HL-60/S4 treated with retinoic acid at 250 ng/mL for 4 days and 3 days (cell line): ENCODE data around the gene POLN.
"Not testable (repeated sequence)": the region's sequence is repeated elsewhere in the genome, so short reads cannot be mapped to it uniquely, and the experiment has no call there.

Experiments used
- in situ Hi-C: fragments of 300-500 bp; cut with MboI; formaldehyde crosslinking; loops from 2 replicates; pipeline ENCODE4 v1.7.0; 2022; ENCODE audit warnings: low sequenced_read_pairs

POLN gene

DNA sequence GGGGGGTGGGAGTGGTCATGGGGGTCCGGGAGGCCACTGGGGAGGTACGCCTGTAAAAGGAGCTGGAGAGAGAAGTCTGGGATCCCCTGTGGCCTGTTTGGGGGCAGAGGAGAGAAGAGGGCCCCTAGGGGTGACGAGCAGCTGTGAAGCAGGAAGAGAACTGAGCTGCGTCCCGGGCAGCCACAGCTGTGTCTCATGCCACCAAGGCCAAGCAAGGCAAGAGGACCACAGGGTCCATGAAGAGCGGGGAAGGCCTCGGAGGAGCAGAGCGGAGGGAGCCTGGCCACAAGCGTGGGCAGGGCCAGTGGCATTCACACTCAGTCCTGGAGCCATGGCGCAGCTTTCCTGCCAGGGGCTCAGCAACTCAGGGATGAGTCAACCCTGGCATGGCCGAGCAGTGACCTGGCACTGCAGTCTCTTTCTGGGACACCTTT lies 196.4 kb downstream of the POLN start:
- in situ Hi-C loops: no loop called here

DNA sequence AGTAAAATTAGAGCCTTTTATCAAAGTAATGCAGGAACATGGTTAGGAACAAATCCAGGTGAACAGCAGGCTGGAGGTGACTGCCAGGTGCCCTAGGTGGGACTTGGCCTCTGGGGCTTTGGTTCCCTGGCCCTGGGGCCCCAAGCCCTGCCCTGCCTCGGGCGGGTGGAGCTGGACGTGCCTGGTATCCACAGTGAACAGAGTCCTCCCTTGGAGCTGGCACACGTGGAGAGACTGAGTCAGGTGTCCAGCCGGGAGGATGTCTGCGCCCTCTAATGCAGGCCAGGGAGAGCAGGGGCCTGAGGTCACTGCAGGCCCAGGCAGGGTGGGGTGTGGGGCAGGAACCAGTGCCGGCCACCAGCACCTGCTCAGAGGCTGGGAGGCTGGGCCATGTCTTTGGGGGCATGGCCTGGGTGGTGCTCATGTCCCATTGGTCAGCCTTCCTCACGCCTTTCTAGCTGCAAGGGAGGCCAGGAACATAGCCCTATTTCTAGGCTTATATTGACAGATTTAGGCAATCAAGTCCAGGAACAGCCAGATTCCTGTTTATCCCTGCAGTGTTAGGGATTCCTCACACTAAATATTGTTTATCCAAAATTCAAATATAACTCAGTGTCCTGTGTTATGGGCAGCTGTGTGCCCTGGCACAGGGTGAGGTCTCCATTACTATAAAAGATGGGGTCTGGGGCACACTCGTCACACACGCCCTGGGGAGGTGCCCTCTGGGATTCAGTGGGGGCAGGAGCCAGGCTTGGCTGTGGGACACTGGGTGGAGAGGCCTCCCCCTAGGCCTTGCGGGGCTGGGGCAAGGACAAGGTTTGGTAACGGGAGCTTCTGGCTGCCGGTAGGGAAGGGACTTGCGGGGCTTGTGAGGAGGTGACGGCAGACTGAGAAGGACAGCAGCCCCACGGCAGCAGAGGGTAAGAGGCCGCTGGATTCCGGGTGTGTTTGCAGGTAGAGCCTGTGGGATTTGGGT lies 197.1 kb downstream of the POLN start:
- in situ Hi-C loops: no loop called here

DNA sequence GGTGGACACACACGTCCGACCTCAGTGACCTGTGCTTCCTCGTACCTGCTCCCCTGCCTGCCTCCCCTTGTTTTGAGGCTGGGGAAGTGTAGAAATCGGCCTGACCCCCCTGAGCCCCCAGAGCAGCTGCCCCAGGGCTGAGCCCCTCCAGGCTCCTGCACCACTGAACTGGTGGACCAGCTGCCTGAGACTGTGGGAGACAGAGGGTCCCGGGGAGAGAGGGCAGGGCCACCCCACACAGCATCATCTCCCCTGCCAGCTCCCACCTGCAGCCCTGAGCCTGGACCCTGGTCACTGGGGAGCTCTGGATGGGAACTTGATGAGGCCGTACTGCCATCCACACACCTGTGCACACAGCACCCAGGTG lies 197.8 kb downstream of the POLN start:
- in situ Hi-C loops: no loop called here

DNA sequence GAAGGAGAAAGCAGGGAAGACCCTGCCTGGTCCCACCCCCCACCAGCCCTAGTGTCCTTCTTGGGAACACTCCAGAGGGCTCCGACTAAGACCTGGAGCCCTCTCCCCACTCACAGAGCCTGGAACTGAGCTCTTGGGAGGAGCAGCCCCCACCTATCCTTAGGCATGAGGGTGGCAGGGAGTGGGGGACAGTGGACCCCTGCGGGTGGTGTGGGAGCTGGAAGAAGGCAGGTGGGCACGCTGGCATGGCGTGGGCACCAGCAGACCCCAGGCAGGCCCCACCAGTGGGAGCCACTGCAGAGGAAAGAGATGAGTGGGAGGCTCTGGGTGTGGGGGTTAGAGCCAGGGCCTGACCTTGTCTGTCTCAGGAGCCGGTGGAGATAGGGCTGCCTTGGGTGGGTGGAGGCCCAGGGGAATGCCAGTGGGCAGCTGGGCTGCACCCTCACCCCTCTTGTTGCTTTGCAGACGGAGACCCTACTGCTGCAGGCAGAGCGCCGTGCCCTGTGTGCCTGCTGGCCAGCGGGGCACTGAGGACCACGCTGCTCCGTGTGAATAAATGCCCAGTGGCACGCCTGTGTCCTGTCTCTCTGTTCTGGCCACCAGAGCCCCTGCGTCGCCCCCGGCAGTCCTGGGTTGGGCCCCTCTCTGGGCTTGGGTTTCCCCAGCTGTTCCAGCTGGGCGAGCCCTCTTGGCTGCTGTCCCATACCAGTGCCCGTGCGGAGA lies 198.4 kb downstream of the POLN start:
- in situ Hi-C loops: no loop called here

DNA sequence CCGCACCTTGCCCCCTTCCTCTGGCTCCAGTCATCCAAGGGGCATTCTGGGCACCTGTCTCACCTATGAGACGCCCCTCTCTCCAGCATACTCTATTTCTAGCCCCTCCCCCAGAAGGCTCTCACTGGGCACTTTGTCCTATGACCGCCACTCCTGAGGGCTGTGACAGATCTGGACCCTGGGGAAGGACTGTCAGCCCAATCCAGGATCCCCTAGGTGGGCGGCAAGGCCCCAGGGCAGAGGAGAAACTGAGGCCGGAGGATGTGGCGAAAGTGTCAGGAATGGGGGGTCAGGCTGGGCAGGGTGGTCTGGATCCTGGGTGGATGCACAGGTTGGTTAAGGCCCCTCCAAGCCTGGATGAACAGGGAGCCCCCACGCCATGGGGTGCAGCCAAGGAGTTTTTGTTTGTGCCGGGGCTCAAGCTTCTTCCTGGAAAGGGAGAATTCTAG lies 198.9 kb downstream of the POLN start:
- in situ Hi-C loops: no loop called here

DNA sequence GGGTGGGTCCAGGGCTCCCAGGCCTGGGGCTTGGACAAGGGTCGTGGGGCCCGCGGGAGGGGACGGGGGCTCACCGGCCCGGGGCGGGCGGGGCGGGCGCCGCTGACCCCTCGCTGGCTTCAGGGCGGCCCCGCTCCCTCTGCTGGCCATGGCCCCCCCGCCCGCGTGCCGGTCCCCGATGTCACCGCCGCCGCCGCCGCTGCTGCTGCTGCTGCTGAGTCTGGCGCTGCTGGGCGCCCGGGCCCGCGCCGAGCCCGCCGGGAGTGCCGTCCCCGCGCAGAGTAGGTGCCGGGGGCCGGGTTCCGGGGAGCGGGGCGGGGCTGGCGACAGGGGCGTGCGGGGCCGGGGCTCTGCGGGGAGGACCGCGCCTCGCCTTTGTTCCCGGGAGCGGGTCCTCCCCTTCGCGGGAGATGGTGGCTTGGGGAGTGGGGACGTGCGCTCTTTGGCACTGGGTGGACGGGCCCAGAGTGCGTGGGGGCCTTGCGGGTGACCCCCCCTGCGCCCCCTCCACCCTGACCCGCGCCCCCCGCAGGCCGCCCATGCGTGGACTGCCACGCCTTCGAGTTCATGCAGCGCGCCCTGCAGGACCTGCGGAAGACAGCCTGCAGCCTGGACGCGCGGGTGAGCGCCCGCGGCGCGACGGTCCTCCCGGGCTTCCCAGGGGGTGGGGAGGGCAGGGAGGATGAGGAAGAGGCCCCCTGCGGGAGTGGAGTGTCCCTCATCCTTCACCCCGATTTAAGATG lies 199.5 kb downstream of the POLN start:
- in situ Hi-C loops: no loop called here

DNA sequence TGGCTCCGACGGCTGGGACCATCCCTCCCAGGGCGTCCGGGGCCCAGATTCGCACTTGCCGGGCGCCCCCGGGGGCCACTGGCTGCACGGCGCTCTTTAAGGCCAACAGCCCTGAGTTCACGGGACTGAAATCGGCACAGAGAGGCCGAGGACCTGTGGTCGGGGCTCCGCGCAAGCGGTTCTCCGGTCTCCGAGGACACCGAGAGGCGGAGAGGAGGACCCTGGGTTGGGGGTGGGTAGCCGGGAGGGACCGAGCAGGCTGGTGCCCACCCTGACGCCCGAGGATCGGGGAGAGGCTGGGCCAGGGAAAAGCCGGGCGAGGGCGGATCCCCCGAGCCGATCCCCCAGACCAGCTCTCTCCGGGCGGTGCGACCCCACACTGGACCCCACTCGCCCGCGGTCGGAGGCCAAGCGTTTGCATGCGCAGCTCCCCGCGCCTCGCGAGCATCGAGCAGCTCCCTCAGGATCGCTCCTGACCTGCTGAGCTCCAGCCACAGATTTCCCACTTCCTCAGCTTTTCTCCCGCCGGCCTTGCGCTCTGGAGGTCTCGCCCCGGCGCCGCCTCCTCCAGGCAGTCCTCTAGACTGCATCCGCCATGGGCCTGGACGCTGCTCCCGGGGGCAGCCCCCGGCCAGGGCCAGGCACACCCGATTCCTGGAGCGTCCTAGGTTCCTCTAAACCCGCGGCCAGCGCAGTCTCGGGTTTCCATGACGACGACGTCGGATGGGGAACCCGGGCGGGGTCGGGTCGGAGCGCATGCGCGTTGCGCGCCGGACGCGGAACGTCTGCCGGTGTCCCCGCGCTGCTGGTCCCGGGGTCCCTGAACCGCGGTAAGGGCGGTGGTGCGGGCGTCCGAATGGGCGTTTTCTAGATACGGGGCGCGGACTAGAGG lies 200.4 kb downstream of the POLN start:
- in situ Hi-C loops: no loop called here

DNA sequence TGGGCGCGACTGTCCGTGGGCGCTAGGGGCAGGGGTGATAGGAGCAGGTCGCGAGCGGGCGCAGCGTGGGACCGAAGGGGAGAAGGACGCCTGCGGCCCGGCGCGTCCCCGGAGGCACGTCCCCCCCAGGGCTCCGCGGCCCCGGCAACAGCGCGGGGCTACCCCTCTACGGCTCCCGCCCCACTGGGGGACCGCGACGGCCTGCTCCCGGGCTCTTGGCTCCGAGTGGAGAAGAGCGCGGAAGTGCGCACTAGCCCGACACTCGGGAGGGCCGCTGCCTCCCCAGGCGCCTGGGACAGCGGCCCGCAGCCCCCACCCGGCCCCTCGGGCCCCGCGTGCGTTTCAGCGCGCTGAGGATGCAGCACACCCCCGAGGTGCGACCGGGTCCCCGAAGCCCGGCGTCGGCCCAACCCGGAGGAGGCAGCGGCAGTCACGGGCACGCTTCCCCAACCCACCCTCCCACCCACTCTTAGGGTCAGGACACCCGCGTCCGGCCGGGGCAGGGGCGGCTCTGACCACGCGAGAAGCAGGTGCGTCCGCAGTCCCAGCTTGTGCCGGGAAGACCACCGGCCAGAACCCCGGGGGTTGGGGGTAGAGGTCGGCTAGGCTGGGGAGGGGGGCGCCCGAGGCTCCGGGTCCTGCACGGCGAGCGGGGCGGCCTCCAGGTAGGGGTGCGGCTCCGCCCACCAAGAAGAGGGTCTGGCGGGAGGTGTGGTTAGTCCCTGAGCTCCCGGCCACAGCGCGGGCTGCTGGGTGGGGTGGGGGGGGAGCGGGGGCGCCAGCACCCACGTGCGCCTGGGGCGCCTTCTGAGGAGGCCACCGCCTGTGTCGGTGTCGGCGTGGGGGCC lies 201.3 kb downstream of the POLN start:
- in situ Hi-C loops: no loop called here

DNA sequence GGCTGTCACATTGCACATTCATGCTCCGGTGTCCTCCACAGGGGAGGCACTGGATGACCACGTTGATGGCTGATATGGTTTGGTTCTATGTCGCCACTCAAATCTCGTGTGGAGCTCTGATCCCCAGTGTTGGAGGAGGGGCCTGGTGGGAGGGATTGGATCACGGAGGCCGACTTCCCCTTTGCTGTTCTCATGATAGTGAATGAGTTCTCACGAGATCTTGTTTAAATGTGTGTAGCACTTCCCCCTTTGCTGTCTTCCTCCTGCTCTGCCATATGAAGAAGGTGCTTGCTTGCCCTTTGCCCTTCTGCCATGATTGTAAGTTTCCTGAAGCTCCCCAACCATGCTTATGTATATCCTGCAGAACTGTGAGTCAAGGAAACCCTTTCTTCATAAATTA lies 205.1 kb downstream of the POLN start:
- in situ Hi-C loops: no loop called here

DNA sequence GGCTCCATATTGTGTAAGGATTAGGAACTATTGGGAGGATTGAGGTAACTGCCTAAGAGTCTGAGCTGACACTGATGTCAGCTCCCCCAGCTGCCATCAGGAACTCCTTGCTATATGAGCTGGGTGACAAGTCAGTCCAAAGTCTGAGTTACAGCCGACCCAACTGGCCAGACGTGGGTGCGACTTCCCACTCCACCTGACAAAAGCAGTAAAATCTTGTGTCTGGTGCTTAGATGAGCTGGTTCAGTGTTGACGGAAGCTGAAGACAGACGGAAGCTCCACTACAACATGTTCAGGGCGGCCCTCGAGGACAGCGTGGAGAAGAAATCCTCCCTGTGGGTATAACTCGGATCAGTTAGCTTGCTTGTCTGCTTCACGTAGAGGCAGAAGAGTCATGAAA lies 205.6 kb downstream of the POLN start:
- in situ Hi-C loops: no loop called here

DNA sequence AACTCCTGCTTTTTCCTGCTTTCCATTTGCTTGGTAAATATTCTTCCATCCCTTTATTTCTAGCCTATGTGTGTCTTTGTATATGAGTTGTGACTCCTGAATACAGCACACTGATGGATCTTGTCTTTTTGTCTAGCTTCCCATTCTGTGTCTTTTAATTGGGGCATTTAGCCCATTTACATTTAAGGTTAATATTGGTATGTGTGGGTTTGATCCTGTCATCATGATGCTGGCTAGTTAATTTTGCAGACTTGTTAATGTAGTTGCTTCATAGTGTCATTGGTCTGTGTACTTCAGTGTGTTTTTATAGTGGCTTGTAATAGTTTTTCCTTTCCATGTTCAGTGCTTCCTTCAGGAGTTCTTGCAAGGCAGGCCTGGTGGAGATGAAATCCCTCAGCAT lies 210.8 kb downstream of the POLN start:
- in situ Hi-C loops: not testable (repeated sequence)

DNA sequence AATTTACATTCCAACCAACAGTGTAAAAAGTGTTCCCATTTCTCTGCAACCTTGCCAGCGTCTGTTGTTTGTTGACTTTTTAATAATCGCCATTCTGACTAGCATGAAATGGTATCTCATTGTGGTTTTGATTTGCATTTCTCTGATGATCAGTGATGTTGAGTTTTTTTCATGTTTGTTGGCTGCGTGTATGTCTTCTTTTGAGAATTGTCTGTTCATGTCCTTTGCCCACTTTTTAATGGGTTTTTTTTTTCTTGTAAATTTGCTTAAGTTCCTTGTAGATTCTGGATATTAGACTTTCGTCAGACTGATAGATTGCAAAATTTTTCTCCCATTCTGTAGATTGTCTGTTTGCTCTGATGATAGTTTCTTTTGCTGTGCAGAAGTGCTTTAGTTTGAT lies 214.8 kb downstream of the POLN start:
- in situ Hi-C loops: not testable (repeated sequence)

DNA sequence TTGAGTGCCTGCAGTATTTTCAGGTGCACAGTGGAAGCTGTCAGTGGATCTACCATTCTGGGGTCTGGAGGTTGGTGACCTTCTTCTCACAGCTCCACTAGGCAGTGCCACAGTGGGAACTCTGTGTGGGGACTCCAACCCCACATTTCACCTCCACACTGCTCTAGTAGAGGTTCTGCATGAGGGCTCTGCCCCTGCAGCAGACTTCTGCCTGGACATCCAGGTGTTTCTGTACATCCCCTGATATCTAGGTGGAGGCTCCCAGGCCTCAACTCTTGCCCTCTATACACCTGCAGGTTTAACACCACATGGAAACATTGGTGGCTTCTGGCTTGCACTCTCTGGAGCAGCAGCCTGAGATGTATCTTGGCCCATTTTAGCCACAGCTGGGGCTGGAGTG lies 216.1 kb downstream of the POLN start:
- in situ Hi-C loops: no loop called here

DNA sequence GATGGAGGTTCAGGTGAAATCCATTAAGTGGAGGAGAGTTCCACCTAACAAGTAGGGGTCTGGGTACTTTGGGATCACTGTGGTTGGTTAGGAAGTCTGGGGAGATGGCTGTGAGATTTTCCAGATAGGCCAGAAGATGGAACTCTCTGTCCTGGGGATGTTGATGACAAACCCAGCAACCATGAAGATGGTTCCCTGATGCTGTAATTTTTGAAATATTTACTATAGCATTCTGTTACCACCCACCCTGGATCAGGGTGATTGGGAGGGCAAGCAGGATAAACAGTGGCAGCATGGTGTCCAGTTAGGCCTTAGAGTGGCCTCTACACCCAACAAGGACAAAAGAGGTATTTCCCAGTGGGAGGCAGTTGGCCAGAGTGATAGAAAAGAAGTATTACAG lies 217.2 kb downstream of the POLN start:
- in situ Hi-C loops: no loop called here
